Endothelial cell of umbilical vein (primary cell): ENCODE data around the gene AHCY.
"Not testable (repeated sequence)": the region's sequence is repeated elsewhere in the genome, so short reads cannot be mapped to it uniquely, and the experiment has no call there.

Experiments
- EZH2 ChIP-seq: IDR thresholded peaks from 2 replicates; pipeline ENCODE4 v1.6.1; 2012; ENCODE audit warnings: borderline replicate concordance, low read depth, mild to moderate bottlenecking, moderate library complexity, low read length, inconsistent platforms; ENCODE audit not compliant: severe bottlenecking
- GATA2 ChIP-seq: IDR thresholded peaks from 2 replicates; pipeline ENCODE4 v1.7.0; 2011; ENCODE audit warnings: low read depth, mild to moderate bottlenecking, moderate library complexity, mixed read lengths, low read length; ENCODE audit not compliant: insufficient read length, insufficient read depth
- JUN ChIP-seq: IDR thresholded peaks from 2 replicates; pipeline ENCODE4 v1.6.1; 2011; ENCODE audit warnings: borderline replicate concordance, low read depth; ENCODE audit not compliant: insufficient read length, insufficient read depth
- MAX ChIP-seq: IDR thresholded peaks from 2 replicates; pipeline ENCODE4 v1.6.1; 2011; ENCODE audit not compliant: insufficient read depth, insufficient read length
- MYC ChIP-seq: IDR thresholded peaks from one replicate; pipeline ENCODE4 v1.6.1; 2011; ENCODE audit warnings: mild to moderate bottlenecking, low read depth, low read length
- POLR2A ChIP-seq: IDR thresholded peaks from 2 replicates; pipeline ENCODE4 v1.6.1; 2012; ENCODE audit warnings: low read depth, mild to moderate bottlenecking, control low read depth, low read length
- POLR2AphosphoS5 ChIP-seq: IDR thresholded peaks from 2 replicates; pipeline ENCODE4 v1.6.1; 2012; ENCODE audit warnings: low read depth, mild to moderate bottlenecking, control low read depth, low read length, moderate library complexity; ENCODE audit not compliant: insufficient read depth
- TF ChIP-seq, protein P1 (sequence below), 2 donors: IDR thresholded peaks; 1 replicate in 1 of 2; 2 replicates in 1 of 2; pipeline ENCODE4 v1.5.1; 2011; ENCODE audit warnings: low read length in 2 of 2, mild to moderate bottlenecking in 2 of 2, moderate library complexity in 2 of 2, control low read depth in 1 of 2, inconsistent platforms in 1 of 2, low read depth in 1 of 2; ENCODE audit not compliant: insufficient read depth in 1 of 2; ENCODE audit errors: extremely low read depth in 1 of 2

DNA sequence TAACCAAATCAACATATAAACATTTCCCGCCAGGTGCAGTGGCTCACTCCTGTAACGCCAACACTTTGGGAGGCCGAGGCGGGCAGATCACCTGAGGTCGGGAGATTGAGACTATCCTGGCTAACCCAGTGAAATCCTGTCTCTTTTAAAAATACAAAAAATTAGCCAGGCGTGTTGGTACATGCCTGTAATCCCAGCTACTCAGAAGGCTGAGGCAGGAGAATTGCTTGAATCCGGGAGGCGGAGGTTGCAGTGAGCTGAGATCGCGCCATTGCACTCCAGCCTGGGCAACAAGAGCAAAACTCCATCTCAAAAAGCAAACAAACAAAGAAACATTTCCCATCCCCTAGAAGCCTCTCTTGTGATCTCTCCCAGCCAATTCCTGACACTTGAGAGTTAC lies 37.6 kb upstream of the AHCY start:
- TF ChIP-seq JUN, EZH2, POLR2A, POLR2AphosphoS5, MAX, MYC, GATA2: not testable (repeated sequence)
- TF ChIP-seq, protein P1, sequence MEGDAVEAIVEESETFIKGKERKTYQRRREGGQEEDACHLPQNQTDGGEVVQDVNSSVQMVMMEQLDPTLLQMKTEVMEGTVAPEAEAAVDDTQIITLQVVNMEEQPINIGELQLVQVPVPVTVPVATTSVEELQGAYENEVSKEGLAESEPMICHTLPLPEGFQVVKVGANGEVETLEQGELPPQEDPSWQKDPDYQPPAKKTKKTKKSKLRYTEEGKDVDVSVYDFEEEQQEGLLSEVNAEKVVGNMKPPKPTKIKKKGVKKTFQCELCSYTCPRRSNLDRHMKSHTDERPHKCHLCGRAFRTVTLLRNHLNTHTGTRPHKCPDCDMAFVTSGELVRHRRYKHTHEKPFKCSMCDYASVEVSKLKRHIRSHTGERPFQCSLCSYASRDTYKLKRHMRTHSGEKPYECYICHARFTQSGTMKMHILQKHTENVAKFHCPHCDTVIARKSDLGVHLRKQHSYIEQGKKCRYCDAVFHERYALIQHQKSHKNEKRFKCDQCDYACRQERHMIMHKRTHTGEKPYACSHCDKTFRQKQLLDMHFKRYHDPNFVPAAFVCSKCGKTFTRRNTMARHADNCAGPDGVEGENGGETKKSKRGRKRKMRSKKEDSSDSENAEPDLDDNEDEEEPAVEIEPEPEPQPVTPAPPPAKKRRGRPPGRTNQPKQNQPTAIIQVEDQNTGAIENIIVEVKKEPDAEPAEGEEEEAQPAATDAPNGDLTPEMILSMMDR (IDR thresholded peaks at IDR 0.05; ENCODE audit: extremely low read depth in 1 of 2, insufficient read depth in 1 of 2, low read depth in 1 of 2, low read length in 2 of 2), result not testable (repeated sequence)
